ENCODE results near the gene PTCSC3.

DNA sequence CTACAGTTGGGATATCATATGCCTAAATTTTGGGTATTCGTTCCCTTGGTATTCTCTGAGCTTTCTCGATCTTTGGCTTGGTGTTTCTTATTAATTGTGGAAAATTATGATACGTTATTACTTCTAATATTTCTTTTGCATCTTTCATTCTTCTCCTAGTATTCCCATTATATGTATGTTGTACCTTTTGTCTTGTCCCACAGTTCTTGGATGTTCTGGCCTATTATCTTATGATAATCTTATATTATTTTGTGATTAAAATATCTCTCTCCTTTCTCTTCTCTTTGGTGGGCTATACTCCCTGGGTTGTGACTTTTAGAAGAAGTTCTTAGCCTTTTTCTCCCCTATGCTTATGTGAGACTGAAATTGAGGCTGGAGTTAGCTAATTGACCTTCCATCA is 25.2 kb downstream of the PTCSC3 start:
- no peak for TF ChIP-seq POLR2A (IDR thresholded peaks at IDR 0.05)
- TF ChIP-seq, protein P1, sequence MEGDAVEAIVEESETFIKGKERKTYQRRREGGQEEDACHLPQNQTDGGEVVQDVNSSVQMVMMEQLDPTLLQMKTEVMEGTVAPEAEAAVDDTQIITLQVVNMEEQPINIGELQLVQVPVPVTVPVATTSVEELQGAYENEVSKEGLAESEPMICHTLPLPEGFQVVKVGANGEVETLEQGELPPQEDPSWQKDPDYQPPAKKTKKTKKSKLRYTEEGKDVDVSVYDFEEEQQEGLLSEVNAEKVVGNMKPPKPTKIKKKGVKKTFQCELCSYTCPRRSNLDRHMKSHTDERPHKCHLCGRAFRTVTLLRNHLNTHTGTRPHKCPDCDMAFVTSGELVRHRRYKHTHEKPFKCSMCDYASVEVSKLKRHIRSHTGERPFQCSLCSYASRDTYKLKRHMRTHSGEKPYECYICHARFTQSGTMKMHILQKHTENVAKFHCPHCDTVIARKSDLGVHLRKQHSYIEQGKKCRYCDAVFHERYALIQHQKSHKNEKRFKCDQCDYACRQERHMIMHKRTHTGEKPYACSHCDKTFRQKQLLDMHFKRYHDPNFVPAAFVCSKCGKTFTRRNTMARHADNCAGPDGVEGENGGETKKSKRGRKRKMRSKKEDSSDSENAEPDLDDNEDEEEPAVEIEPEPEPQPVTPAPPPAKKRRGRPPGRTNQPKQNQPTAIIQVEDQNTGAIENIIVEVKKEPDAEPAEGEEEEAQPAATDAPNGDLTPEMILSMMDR (IDR thresholded peaks at IDR 0.05): no peak
